K562 (cell line): ENCODE data around the gene CPTP. TPM values are rescaled to one million over a fixed set of nuclear protein-coding genes. Genes with fewer than 3 reads are reported as not detected.

Experiments used
- E2F6 ChIP-seq, 2 experiments: IDR thresholded peaks; 2 replicates each; pipeline ENCODE4 v1.6.1; 2011; ENCODE audit warnings: borderline replicate concordance in 1 of 2, control low read depth in 1 of 2, low read depth in 1 of 2, low read length in 1 of 2, mild to moderate bottlenecking in 1 of 2, mixed read lengths in 1 of 2, moderate library complexity in 1 of 2; ENCODE audit not compliant: insufficient read depth in 1 of 2, insufficient read length in 1 of 2, poor library complexity in 1 of 2, severe bottlenecking in 1 of 2; ENCODE audit errors: extremely low read depth in 1 of 2
- EGR1 ChIP-seq: fragments of 450-650 bp; conservative IDR thresholded peaks from 2 replicates; pipeline ENCODE4 v1.6.1; 2017; ENCODE audit warnings: mild to moderate bottlenecking
- MTA1 ChIP-seq: fragments of 450-650 bp; IDR thresholded peaks from 2 replicates; pipeline ENCODE4 v1.6.1; 2017; ENCODE audit warnings: borderline replicate concordance
- NFATC3 ChIP-seq: fragments of 450-650 bp; IDR thresholded peaks from 2 replicates; pipeline ENCODE4 v1.6.1; 2017; ENCODE audit warnings: mild to moderate bottlenecking
- NFXL1 ChIP-seq: fragments of 450-650 bp; formaldehyde crosslinking; IDR thresholded peaks from 2 replicates; pipeline ENCODE4 v1.4.0; 2021; ENCODE audit warnings: mild to moderate bottlenecking
- PCBP1 ChIP-seq: fragments of 200-400 bp; formaldehyde crosslinking; IDR thresholded peaks from 2 replicates; pipeline ENCODE4 v1.6.1; 2018; ENCODE audit warnings: mild to moderate bottlenecking, low read depth, low read length; ENCODE audit not compliant: poor library complexity, severe bottlenecking
- PRMT5 ChIP-seq: sonication (generic); formaldehyde crosslinking; IDR thresholded peaks from 2 replicates; pipeline ENCODE4 v1.5.0; 2020; ENCODE audit warnings: missing genetic modification reagents
- SETDB1 ChIP-seq: IDR thresholded peaks from one replicate; pipeline ENCODE4 v1.6.1; 2012; ENCODE audit warnings: low read length, control low read depth, inconsistent platforms
- SIN3B ChIP-seq: fragments of 450-650 bp; IDR thresholded peaks from 2 replicates; pipeline ENCODE4 v1.6.1; 2017; ENCODE audit warnings: low read depth, mild to moderate bottlenecking, moderate library complexity
- TARDBP ChIP-seq: fragments of 450-650 bp; IDR thresholded peaks from 2 replicates; pipeline ENCODE4 v1.6.1; 2016
- TFAM ChIP-seq: fragments of 250-450 bp; sonication (Bioruptor Pico); conservative IDR thresholded peaks from 2 replicates; pipeline ENCODE4 v1.5.0; 2021; ENCODE audit warnings: mild to moderate bottlenecking, moderate library complexity
- ZBTB49 ChIP-seq: sonication (generic); formaldehyde crosslinking; IDR thresholded peaks from 2 replicates; pipeline ENCODE4 v1.8.0; 2022; ENCODE audit warnings: missing genetic modification reagents, mild to moderate bottlenecking, borderline replicate concordance
- ZNF274 ChIP-seq: IDR thresholded peaks from 2 replicates; pipeline ENCODE4 v1.6.1; 2011; ENCODE audit warnings: low read depth, mild to moderate bottlenecking, low read length, moderate library complexity, borderline replicate concordance
- ZNF655 ChIP-seq: fragments of 250-450 bp; sonication (Bioruptor Pico); IDR thresholded peaks from 2 replicates; pipeline ENCODE4 v1.5.0; 2021
- ZNF707 ChIP-seq: fragments of 250-450 bp; sonication (Bioruptor Pico); conservative IDR thresholded peaks from 2 replicates; pipeline ENCODE4 v1.8.0; 2022; ENCODE audit warnings: inconsistent platforms, mild to moderate bottlenecking, moderate library complexity
- polyA plus RNA-seq, 8 experiments: library from polyadenylated mRNA; depleted of rRNA in 4 of 8; stranded (reverse) in 5 of 8; unstranded in 3 of 8; fragments of >200 nt; fragmentation: Nextera tagmentation in 2 of 8; fragmentation: Illumina TruSeq in 1 of 8; extraction: Ambion mirVana in 2 of 8; extraction: Trizol in 1 of 8; gene quantifications; 2 replicates each; pipeline versions ENCODE4 v1.2.1 to v1.2.3, GENCODE V29; 2011 to 2014; ENCODE audit warnings: inconsistent platforms in 1 of 8, missing spikeins in 1 of 8
- total RNA-seq, 7 experiments: library from RNA; depleted of rRNA in 6 of 7; stranded (reverse); fragments of >200 nt in 6 of 7; fragmentation: Illumina TruSeq in 2 of 7; extraction: Trizol in 2 of 7; gene quantifications; 2 replicates each; pipeline versions ENCODE4 v1.2.1 to v1.2.3, GENCODE V29; 2011 to 2021; ENCODE audit warnings: low replicate concordance in 1 of 7
- TF ChIP-seq, protein P1 (sequence below): fragments of 250-450 bp; sonication (Bioruptor Pico); IDR thresholded peaks from 2 replicates; pipeline ENCODE4 v1.8.0; 2022; ENCODE audit warnings: moderate library complexity, mild to moderate bottlenecking, inconsistent platforms
- TF ChIP-seq, protein P2 (sequence below): fragments of 250-450 bp; sonication (Bioruptor Pico); IDR thresholded peaks from 2 replicates; pipeline ENCODE4 v1.4.0; 2020; ENCODE audit warnings: mild to moderate bottlenecking, moderate library complexity

Gene CPTP
- total and polyA plus RNA-seq, 9 of the 15 experiments (the other 6 are each of a cell fraction or from before 2014, with no cell fraction given): 0.11 to 25.8 (median 3.5) TPM

DNA sequence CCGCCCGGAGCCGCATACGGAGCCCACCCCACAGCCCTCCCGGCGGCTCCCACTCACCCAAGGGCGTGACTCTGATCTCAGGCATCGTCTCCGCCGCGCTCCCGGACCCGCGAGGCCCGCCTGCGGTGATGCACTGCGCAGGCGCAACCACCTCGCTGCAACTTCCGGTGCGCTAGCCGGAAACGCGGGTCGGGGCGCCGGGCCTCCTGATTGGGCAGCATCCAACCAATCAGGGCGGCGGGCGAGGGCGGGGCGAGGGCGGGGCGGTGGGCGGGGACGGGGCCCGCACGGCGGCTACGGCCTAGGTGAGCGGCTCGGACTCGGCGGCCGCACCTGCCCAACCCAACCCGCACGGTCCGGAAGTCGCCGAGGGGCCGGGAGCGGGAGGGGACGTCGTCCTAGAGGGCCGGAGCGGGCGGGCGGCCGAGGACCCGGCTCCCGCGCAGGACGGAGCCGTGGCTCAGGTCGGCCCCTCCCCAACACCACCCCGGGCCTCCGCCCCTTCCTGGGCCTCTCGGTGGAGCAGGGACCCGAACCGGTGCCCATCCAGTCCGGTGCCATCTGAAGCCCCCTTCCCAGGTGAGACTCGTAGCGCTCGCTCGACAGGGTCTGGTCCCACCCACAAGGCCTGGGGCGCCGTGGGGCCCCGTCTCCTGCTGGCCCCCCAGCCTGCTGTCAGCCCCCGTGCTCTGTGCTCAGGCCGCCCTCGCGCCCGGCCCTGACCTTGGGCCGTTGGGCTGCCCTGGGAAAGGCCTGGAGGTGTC lies at the start of gene CPTP, which contains the start of gene INTS11 (continued):
- TF ChIP-seq ZBTB49 (CRISPR knock-in tag) (no peak), ZNF274 (no peak), NFXL1 (no peak), TFAM (CRISPR knock-in tag) (no peak), PRMT5 (CRISPR knock-in tag) (peak; percentile 68; the same call in 1 of the 2 replicates), ZNF655 (no peak), ZNF707 (no peak), SETDB1 (no peak), TARDBP (no peak), E2F6 (IDR thresholded peaks at IDR 0.05; ENCODE audit: borderline replicate concordance in 1 of 2, extremely low read depth in 1 of 2, insufficient read depth in 1 of 2, insufficient read length in 1 of 2, low read depth in 1 of 2, low read length in 1 of 2, poor library complexity in 1 of 2, severe bottlenecking in 1 of 2) (peak; percentile 47 to 70), SIN3B (peak; percentile 6; the same call in 1 of the 2 replicates), MTA1 (no peak), PCBP1 (peak; percentile 62), NFATC3 (no peak), EGR1 (peak; percentile 39; the same call in 1 of the 2 replicates)
- TF ChIP-seq, protein P1, sequence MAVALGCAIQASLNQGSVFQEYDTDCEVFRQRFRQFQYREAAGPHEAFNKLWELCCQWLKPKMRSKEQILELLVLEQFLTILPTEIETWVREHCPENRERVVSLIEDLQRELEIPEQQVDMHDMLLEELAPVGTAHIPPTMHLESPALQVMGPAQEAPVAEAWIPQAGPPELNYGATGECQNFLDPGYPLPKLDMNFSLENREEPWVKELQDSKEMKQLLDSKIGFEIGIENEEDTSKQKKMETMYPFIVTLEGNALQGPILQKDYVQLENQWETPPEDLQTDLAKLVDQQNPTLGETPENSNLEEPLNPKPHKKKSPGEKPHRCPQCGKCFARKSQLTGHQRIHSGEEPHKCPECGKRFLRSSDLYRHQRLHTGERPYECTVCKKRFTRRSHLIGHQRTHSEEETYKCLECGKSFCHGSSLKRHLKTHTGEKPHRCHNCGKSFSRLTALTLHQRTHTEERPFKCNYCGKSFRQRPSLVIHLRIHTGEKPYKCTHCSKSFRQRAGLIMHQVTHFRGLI (CRISPR knock-in tag): no peak
- TF ChIP-seq, protein P2, sequence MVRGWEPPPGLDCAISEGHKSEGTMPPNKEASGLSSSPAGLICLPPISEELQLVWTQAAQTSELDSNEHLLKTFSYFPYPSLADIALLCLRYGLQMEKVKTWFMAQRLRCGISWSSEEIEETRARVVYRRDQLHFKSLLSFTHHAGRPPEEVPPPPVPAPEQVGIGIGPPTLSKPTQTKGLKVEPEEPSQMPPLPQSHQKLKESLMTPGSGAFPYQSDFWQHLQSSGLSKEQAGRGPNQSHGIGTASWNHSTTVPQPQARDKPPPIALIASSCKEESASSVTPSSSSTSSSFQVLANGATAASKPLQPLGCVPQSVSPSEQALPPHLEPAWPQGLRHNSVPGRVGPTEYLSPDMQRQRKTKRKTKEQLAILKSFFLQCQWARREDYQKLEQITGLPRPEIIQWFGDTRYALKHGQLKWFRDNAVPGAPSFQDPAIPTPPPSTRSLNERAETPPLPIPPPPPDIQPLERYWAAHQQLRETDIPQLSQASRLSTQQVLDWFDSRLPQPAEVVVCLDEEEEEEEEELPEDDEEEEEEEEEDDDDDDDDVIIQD (CRISPR knock-in tag): no peak
